Lower leg skin (tissue), 3 donors: Measurements from ENCODE around the gene CUL1.

Source experiments
- POLR2A ChIP-seq, 2 donors: fragments of 450-650 bp; IDR thresholded peaks; one replicate each; pipeline ENCODE4 v1.6.1; 2016 to 2017; ENCODE audit warnings: antibody characterized with exemption in 2 of 2, mild to moderate bottlenecking in 1 of 2, moderate library complexity in 1 of 2
- TF ChIP-seq, protein P1 (sequence below), 3 donors: fragments of 450-650 bp; IDR thresholded peaks; one replicate each; pipeline ENCODE4 v1.5.1; 2016; ENCODE audit warnings: antibody characterized with exemption in 3 of 3, mild to moderate bottlenecking in 3 of 3, moderate library complexity in 2 of 3

DNA sequence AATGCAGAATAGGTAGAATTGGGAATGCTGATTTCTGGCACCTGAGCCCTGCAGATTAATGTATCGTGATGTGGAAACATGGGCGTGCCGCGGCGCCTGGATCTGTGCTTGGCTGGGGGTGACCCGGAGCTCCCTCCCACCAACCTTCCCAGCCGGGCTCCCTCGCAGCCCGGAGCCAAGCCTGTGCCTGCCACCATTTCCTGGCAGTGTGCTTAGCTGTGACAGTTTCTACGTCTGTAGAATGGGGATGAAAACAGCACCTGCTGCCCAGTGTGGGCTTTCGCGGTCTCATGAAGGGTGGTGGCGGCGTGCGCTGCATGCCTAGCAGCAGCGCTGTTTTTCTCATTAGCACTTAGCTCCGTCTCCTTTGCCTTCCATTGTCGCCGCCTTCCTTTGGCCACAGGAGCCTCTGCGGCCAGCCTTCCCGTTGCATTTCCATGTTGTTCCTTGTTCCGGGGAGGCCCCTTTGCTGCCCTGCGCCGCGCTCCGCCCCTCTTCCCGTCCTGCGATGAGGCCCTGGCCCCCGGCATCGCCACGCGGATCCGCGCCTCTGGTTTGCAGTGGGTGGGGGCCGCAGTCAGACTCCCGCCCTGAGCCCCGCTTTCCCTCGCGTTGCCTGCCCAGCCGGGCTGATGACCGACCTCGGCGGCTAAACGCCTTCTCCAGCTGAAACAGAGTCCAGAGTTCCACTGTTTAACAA lies 84.2 kb downstream of the CUL1 start:
- TF ChIP-seq, protein P1, sequence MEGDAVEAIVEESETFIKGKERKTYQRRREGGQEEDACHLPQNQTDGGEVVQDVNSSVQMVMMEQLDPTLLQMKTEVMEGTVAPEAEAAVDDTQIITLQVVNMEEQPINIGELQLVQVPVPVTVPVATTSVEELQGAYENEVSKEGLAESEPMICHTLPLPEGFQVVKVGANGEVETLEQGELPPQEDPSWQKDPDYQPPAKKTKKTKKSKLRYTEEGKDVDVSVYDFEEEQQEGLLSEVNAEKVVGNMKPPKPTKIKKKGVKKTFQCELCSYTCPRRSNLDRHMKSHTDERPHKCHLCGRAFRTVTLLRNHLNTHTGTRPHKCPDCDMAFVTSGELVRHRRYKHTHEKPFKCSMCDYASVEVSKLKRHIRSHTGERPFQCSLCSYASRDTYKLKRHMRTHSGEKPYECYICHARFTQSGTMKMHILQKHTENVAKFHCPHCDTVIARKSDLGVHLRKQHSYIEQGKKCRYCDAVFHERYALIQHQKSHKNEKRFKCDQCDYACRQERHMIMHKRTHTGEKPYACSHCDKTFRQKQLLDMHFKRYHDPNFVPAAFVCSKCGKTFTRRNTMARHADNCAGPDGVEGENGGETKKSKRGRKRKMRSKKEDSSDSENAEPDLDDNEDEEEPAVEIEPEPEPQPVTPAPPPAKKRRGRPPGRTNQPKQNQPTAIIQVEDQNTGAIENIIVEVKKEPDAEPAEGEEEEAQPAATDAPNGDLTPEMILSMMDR (IDR thresholded peaks at IDR 0.05), result no peak
- no peak for TF ChIP-seq POLR2A (IDR thresholded peaks at IDR 0.05)
